ENCODE data around the gene ZNF398.

GRCh38 chr7:149175150-149175549 lies 27.9 kb downstream of the ZNF398 start:
- TF ChIP-seq CTCF (conservative IDR thresholded peaks at IDR 0.05; ENCODE audit: low read length) (no peak), EZH2phosphoT487 (IDR thresholded peaks at IDR 0.05; ENCODE audit: borderline replicate concordance, low read depth, low read length) (no peak)

All from OCI-LY7 (cell line).